Measurements from ENCODE around the gene LAMA2. TPM values are rescaled to one million over a fixed set of nuclear protein-coding genes. Genes with fewer than 3 reads are reported as not detected.

LAMA2 gene
- total and polyA plus RNA-seq, 2 of the 13 experiments (the other 11 are each of a cell fraction or from before 2014, with no cell fraction given): 0.11 to 0.28 TPM

- H3K9me3 ChIP-seq (ENCODE audit: low read length): no peaks in the 10 kb centered on the region
- no peak for DNase-seq (ENCODE audit: low spot score)
- FAIRE-seq: no peak
- BruUV-seq (replicated peaks): no TSS peak
- no peak overlapping the region for H3K4me3 ChIP-seq (replicated peaks in 1 of 3; ENCODE audit: insufficient read depth in 1 of 3, low read depth in 2 of 3, low read length in 3 of 3)
- H3K4me2 ChIP-seq (ENCODE audit: low read depth, low read length): no peak overlapping the region
- TF ChIP-seq FOXK1 (CRISPR knock-in tag; IDR thresholded peaks at IDR 0.05; ENCODE audit: borderline replicate concordance, low read depth) (no peak), KDM2A (CRISPR knock-in tag; IDR thresholded peaks at IDR 0.05; ENCODE audit: borderline replicate concordance, low read depth) (no peak), SMC3 (IDR thresholded peaks at IDR 0.05; ENCODE audit: low read length) (no peak), BRF2 (CRISPR knock-in tag; IDR thresholded peaks at IDR 0.05) (no peak), ZNF547 (CRISPR knock-in tag; IDR thresholded peaks at IDR 0.05) (no peak), MNT (IDR thresholded peaks at IDR 0.05) (no peak), LCORL (IDR thresholded peaks at IDR 0.05) (no peak), LCORL (CRISPR knock-in tag; IDR thresholded peaks at IDR 0.05) (no peak), ZNF557 (CRISPR knock-in tag; IDR thresholded peaks at IDR 0.05) (no peak), FOSL2 (CRISPR knock-in tag; IDR thresholded peaks at IDR 0.05) (no peak)
- TF ChIP-seq, protein P1, sequence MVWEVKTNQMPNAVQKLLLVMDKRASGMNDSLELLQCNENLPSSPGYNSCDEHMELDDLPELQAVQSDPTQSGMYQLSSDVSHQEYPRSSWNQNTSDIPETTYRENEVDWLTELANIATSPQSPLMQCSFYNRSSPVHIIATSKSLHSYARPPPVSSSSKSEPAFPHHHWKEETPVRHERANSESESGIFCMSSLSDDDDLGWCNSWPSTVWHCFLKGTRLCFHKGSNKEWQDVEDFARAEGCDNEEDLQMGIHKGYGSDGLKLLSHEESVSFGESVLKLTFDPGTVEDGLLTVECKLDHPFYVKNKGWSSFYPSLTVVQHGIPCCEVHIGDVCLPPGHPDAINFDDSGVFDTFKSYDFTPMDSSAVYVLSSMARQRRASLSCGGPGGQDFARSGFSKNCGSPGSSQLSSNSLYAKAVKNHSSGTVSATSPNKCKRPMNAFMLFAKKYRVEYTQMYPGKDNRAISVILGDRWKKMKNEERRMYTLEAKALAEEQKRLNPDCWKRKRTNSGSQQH (CRISPR knock-in tag; IDR thresholded peaks at IDR 0.05; ENCODE audit: low read depth): no peak
- TF ChIP-seq, protein P2, sequence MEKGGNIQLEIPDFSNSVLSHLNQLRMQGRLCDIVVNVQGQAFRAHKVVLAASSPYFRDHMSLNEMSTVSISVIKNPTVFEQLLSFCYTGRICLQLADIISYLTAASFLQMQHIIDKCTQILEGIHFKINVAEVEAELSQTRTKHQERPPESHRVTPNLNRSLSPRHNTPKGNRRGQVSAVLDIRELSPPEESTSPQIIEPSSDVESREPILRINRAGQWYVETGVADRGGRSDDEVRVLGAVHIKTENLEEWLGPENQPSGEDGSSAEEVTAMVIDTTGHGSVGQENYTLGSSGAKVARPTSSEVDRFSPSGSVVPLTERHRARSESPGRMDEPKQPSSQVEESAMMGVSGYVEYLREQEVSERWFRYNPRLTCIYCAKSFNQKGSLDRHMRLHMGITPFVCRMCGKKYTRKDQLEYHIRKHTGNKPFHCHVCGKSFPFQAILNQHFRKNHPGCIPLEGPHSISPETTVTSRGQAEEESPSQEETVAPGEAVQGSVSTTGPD (CRISPR knock-in tag; IDR thresholded peaks at IDR 0.05): no peak
- ChIA-PET POLR2A (no interaction called here), CTCF (ENCODE audit: low intra/inter-chr PET ratio, low total read pairs) (no interaction called here)
- H3K27me3 ChIP-seq (ENCODE audit: control insufficient read depth in 1 of 2, insufficient read depth in 2 of 2, low read length in 2 of 2): no peaks in the 10 kb centered on the region
- H3K27ac ChIP-seq (ENCODE audit: extremely low read length, insufficient read depth, low read length): no peak overlapping the region
- ATAC-seq: no peak
- WGBS (ENCODE audit: low lambda C conversion rate): 46% methylated on average over 2 of the region's 2 CpGs
- no peak overlapping the region for H2AFZ ChIP-seq (ENCODE audit: low read length)
- no peaks in the 10 kb centered on the region for H3K4me1 ChIP-seq (ENCODE audit: insufficient read depth, low read length)
- no peak overlapping the region for H3K9ac ChIP-seq (ENCODE audit: insufficient read depth, low read depth, low read length)
- no peaks in the 10 kb centered on the region for H4K20me1 ChIP-seq (ENCODE audit: insufficient read depth, low read length)
- in situ Hi-C loops (cut with HindIII; ENCODE audit: extremely low pct_ligation_motif_present, low pct_unique_long_range_greater_than_20kb): no loop called here
- no peaks in the 10 kb centered on the region for H3K79me2 ChIP-seq (ENCODE audit: insufficient read depth, low read length)
- intact Hi-C loops (cut with micrococcal nuclease; ENCODE audit: unreplicated experiment): no loop called here
- no peaks in the 10 kb centered on the region for H3K36me3 ChIP-seq (replicated peaks in 1 of 2; ENCODE audit: control insufficient read depth in 1 of 2, insufficient read depth in 2 of 2, low read length in 2 of 2)
Observed at GRCh38 chr6:129381885-129382284, 498.9 kb downstream of the LAMA2 start.

All from HepG2 (cell line).